ENCODE results near the gene WNK2. TPM values are rescaled to one million over a fixed set of nuclear protein-coding genes. Genes with fewer than 3 reads are reported as not detected.

Gene WNK2
- total RNA-seq, 2 donors from 2014 or later, result 2.6 to 3.8 TPM

DNA sequence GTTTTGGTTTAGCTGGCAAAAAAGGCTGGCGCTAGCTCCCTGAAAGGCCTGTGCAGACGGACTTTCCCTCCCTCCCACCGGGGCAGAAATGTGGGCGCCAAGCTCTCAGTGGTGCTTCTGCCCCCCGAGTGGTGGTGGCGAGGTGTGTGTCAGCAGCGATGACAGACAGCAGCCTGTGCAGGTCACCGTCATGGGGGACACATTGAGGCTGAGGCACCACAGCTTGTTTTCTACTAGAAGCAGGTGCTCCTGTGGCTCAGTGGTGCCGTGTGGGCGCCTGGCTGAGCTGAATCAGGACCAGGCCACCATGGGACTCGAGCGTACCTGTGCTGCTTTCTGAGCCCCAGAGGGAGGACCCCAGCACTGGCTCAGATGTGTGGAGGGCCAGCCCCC lies 6.2 kb downstream of the WNK2 start:
- H3K36me3 Mint-ChIP-seq, result no peaks in the 10 kb centered on the region
- ATAC-seq (no peak), DNase-seq (ENCODE audit: low spot score in 2 of 2) (no peak)
- no peaks in the 10 kb centered on the region for H3K9me3 Mint-ChIP-seq
- no peak overlapping the region for H3K27ac Mint-ChIP-seq

- Mint-ChIP-seq H3K9me3 (no peaks in the 10 kb centered on the region), H3K36me3 (no peaks in the 10 kb centered on the region)
- no peak for ATAC-seq
These were observed 6.9 kb downstream of the WNK2 start for GRCh38 chr9:93190656-93191353.

GRCh38 chr9:93191354-93191660 lies 7.4 kb downstream of the WNK2 start:
- Mint-ChIP-seq H3K27ac (peak overlapping the region in 1 of 2 donors; percentile 41), H3K9me3 (no peaks in the 10 kb centered on the region), H3K36me3 (no peaks in the 10 kb centered on the region)
- ATAC-seq (no peak), DNase-seq (ENCODE audit: low spot score in 2 of 2) (no peak)

More at GRCh38 chr9:93190656-93191353, 6.9 kb downstream of the WNK2 start:
- no peak for DNase-seq (ENCODE audit: low spot score in 2 of 2)
- peak overlapping the region in 1 of 2 donors; percentile 41 for H3K27ac Mint-ChIP-seq

DNA sequence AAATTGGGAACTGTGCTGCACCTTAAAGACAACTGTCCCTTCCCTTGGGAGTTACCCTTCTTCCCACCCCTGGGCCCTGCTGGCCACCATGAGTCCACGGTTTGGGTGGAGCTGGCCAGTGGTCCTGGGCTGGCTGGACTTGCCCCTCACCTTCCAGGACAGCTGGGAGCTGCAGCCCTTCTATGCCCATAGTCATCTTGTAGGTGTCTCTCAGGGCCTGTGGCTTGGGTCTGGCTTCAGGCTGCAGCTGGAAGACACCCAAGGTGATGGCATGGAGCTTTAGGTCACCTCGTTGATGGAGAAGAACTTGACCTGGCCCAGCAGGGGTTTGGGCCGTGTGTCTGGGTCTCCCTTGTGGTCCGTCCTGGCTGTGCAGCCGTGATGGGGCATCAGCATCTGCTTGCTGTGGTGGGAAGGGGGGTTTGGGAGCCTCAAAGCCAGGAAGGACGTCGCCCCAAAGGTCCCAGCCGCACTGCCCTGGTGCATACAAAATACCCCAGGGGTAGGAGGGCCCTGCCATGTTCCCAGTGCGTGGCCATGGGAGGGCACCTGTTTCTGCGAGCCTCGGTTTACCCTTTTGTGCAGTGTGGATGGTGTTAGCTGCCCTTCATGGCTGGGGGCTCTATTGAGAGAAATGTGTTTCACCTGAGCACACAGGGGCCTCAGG lies 8.9 kb downstream of the WNK2 start:
- Mint-ChIP-seq H3K36me3 (no peaks in the 10 kb centered on the region), H3K27ac (peak overlapping the region in 1 of 2 donors; percentile 60), H3K9me3 (no peaks in the 10 kb centered on the region)
- no peak for DNase-seq (ENCODE audit: low spot score in 2 of 2)
- no peak for ATAC-seq

- Mint-ChIP-seq H3K27ac (no peak overlapping the region), H3K9me3 (no peaks in the 10 kb centered on the region), H3K36me3 (no peaks in the 10 kb centered on the region)
- ATAC-seq (no peak), DNase-seq (ENCODE audit: low spot score in 2 of 2) (no peak)
These were observed 9.7 kb downstream of the WNK2 start for GRCh38 chr9:93193388-93194220.

DNA sequence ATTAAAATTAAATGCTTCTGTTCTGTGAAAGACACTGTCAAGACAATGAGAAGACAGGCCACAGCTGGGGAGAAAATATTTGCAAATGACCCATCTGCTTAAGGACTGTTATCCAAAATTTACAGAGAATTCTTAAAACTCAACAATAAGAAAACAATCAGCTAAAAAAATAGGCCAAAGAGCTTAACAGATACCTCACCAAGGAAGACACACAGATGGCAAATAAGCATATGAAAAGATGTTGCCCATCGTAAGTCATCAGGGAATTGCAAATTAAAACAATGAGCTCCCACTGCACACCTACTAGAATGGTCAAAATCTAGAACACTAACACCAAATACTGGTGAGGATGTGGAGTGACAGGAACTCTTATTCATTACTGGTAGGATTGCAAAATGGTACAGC lies 10.3 kb downstream of the WNK2 start:
- DNase-seq (ENCODE audit: low spot score in 2 of 2) (no peak), ATAC-seq (no peak)
- H3K9me3 Mint-ChIP-seq, result no peaks in the 10 kb centered on the region
- H3K36me3 Mint-ChIP-seq, result no peaks in the 10 kb centered on the region
- H3K27ac Mint-ChIP-seq, result no peak overlapping the region

- no peak overlapping the region for H3K27ac Mint-ChIP-seq
- no peaks in the 10 kb centered on the region for H3K36me3 Mint-ChIP-seq
These were observed 10.7 kb downstream of the WNK2 start for GRCh38 chr9:93194641-93195040.

GRCh38 chr9:93196096-93197055 lies 12.4 kb downstream of the WNK2 start:
- Mint-ChIP-seq H3K27ac (peak overlapping the region in 1 of 2 donors; percentile 56), H3K36me3 (no peaks in the 10 kb centered on the region), H3K9me3 (no peaks in the 10 kb centered on the region)

More at GRCh38 chr9:93194641-93195040, 10.7 kb downstream of the WNK2 start:
- no peak for ATAC-seq
- DNase-seq (ENCODE audit: low spot score in 2 of 2), result no peak
- H3K9me3 Mint-ChIP-seq, result no peaks in the 10 kb centered on the region

DNA sequence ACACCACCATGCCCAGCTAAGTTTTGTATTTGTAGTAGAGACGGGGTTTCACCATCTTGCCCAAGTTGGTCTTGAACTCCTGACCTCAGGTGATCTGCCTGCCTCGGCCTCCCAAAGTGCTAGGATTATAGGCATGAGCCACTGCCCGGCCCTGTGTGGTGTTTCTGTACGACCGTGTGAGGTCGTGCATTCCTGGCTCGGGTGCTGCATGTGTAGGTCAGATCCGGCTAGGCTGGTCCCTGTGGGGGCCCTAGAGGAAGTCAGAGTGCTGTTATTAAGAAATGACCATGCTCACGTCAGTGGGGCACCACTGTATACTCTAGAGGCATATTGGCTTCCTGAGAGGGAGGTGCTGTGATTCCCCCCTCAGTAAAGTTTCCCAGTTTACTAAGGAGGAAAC lies 13.7 kb downstream of the WNK2 start:
- no peak for ATAC-seq
- H3K27ac Mint-ChIP-seq, result no peak overlapping the region

More at GRCh38 chr9:93196096-93197055, 12.4 kb downstream of the WNK2 start:
- ATAC-seq (no peak), DNase-seq (ENCODE audit: low spot score in 2 of 2) (no peak)

DNA sequence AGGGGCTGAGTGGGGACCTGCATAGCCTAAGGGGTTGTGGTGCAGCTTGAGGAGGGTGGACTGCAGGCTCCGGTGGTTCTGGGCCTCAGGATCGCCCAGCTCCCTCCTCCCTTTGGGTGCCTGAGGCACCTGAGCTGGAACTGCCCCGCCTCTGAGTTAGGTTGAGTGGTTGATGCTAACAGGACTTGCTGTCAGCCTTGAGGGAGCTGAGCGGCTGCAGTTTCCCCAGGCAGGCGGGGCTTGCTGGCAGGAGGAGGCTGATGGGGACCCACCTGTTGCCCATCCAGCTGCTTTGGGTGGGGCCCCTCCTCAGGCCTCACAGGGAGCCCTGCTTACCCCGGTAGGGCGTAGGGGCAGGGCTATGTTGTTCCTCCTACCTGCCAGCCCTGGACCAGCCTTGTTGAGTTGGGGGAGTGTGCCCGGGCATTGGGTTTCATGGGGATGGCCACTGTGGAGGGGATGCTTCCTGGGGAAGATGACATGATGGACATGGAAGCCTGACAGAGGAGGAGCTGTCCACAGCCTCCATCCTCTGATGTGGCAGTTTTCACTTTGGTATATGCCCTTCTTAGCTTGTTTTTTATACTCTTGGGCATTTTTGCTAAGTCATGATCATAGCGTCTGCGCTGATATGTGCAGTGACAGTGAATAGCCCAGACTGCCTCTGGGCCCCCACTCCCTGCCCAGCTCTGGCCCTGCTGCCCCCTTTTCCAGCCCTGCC lies 14.3 kb downstream of the WNK2 start:
- H3K9me3 Mint-ChIP-seq, result no peaks in the 10 kb centered on the region
- H3K27ac Mint-ChIP-seq, result peak overlapping the region in 1 of 2 donors; percentile 61
- no peak for DNase-seq (ENCODE audit: low spot score in 2 of 2)
- H3K36me3 Mint-ChIP-seq, result no peaks in the 10 kb centered on the region
- ATAC-seq, result no peak

More for the DNA sequence above, 13.7 kb downstream of the WNK2 start:
- DNase-seq (ENCODE audit: low spot score in 2 of 2), result no peak
- Mint-ChIP-seq H3K36me3 (no peaks in the 10 kb centered on the region), H3K9me3 (no peaks in the 10 kb centered on the region)

GRCh38 chr9:93198838-93199625 lies 15.1 kb downstream of the WNK2 start:
- DNase-seq (ENCODE audit: low spot score in 2 of 2), result no peak

GRCh38 chr9:93200449-93200742 lies 16.5 kb downstream of the WNK2 start:
- Mint-ChIP-seq H3K9me3 (no peaks in the 10 kb centered on the region), H3K36me3 (no peaks in the 10 kb centered on the region), H3K27ac (no peak overlapping the region)
- ATAC-seq, result no peak
- no peak for DNase-seq (ENCODE audit: low spot score in 2 of 2)

More at GRCh38 chr9:93198838-93199625, 15.1 kb downstream of the WNK2 start:
- Mint-ChIP-seq H3K36me3 (no peaks in the 10 kb centered on the region), H3K27ac (peak overlapping the region; percentile 61 to 65), H3K9me3 (no peaks in the 10 kb centered on the region)
- no peak for ATAC-seq

- ATAC-seq, result no peak
- no peak for DNase-seq (ENCODE audit: low spot score in 2 of 2)
- no peak overlapping the region for H3K27ac Mint-ChIP-seq
- no peaks in the 10 kb centered on the region for H3K36me3 Mint-ChIP-seq
- H3K9me3 Mint-ChIP-seq, result no peaks in the 10 kb centered on the region
These were observed 17.0 kb downstream of the WNK2 start for GRCh38 chr9:93200989-93201334.

DNA sequence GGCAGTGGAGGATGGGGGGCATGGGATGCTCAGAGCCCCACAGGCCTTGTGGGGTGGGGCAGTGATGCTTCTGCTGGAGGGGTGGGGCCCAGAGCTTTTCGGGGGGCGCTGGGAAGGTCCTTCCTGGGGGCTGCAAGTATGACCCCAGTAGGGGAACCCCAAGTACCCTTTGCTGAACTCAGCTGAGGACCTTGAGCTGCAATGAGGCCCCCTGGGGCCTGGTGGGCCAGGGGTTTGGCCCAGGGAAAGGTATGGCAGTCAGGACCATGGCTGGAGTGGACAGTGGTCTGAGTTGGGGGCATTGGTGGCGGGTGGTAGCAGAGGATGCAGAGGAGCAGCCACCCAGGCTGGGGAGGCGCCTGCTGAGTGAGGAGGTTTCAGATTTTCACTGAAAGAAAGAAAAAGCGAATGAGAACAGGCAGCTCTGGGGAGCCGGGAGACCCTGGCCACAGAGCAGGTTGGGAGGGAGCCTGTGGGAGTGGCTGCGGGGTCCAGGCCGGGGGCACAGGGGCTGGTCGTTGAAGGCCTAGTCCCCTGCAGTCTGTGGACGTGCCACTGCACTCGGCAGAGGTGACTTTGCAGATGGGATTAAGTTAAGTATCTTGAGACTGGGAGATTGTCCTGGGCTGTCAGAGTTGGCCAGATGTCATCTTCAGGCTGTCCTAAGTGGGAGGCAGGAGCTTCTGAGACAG lies 19.2 kb downstream of the WNK2 start:
- peaks cover 0 to under 1% of the 10 kb centered on the region in 2 donors for H3K9me3 Mint-ChIP-seq
- ATAC-seq (no peak), DNase-seq (ENCODE audit: low spot score in 2 of 2) (no peak)
- no peaks in the 10 kb centered on the region for H3K36me3 Mint-ChIP-seq
- peak overlapping the region in 1 of 2 donors; percentile 62 for H3K27ac Mint-ChIP-seq
